ENCODE results near the gene PLPPR1. TPM values are rescaled to one million over a fixed set of nuclear protein-coding genes. Genes with fewer than 3 reads are reported as not detected.

Gene PLPPR1
- total and polyA plus RNA-seq, 2 donors (not counting 3 experiments of a cell fraction or from before 2014, with no cell fraction given) = 0.18 to 0.50 TPM

GRCh38 chr9:101229606-101230005 lies 201.1 kb downstream of the PLPPR1 start:
- no TSS peak for BruUV-seq (replicated peaks)

More at GRCh38 chr9:101229606-101230005, 201.1 kb downstream of the PLPPR1 start:
- Histone ChIP-seq H3K9me1 (replicated peaks; ENCODE audit: control insufficient read depth, extremely low read depth, insufficient read depth, low read length) (no peaks in the 10 kb centered on the region), H3K4me3 (replicated peaks in 1 of 3; ENCODE audit: insufficient read depth in 1 of 3, low read depth in 1 of 3, low read length in 3 of 3) (no peak overlapping the region), H3K27me3 (ENCODE audit: control insufficient read depth in 2 of 2, insufficient read depth in 2 of 2, low read length in 2 of 2) (no peaks in the 10 kb centered on the region), H3K9me3 (replicated peaks; ENCODE audit: control insufficient read depth, insufficient read depth, low read length) (no peaks in the 10 kb centered on the region), H3K4me1 (ENCODE audit: control insufficient read depth, extremely low read depth, insufficient read depth, low read length) (no peaks in the 10 kb centered on the region), H3K4me2 (ENCODE audit: insufficient read depth, low read length) (no peak overlapping the region), H3K9ac (replicated peaks; ENCODE audit: extremely low read depth, insufficient read depth, low read length) (no peak overlapping the region), H3K36me3 (ENCODE audit: control insufficient read depth in 2 of 2, extremely low read depth in 1 of 2, insufficient read depth in 2 of 2, low read length in 2 of 2) (no peaks in the 10 kb centered on the region), H4K20me1 (replicated peaks; ENCODE audit: control insufficient read depth, extremely low read depth, insufficient read depth, low read length) (no peaks in the 10 kb centered on the region), H3K79me2 (ENCODE audit: control insufficient read depth, insufficient read depth, low read length) (no peaks in the 10 kb centered on the region), H2AFZ (ENCODE audit: low read depth, low read length) (no peak overlapping the region), H3K27ac (ENCODE audit: insufficient read depth, low read depth, low read length) (no peak overlapping the region)
- CTCF ChIA-PET = no interaction called here
- dilution Hi-C loops (cut with MboI; ENCODE audit: extremely low pct_ligation_motif_present, low sequenced_read_pairs) (no loop called here), intact Hi-C loops (cut with micrococcal nuclease) (no loop called here)
- TF ChIP-seq JUN (IDR thresholded peaks at IDR 0.05; ENCODE audit: borderline replicate concordance, insufficient read depth, insufficient read length, low read depth) = no peak
- TF ChIP-seq MYC (IDR thresholded peaks at IDR 0.05; ENCODE audit: low read depth, low read length) = no peak
- TF ChIP-seq POLR2A (IDR thresholded peaks at IDR 0.05; ENCODE audit: low read depth, low read length) = no peak
- TF ChIP-seq, protein P1, sequence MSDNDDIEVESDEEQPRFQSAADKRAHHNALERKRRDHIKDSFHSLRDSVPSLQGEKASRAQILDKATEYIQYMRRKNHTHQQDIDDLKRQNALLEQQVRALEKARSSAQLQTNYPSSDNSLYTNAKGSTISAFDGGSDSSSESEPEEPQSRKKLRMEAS (IDR thresholded peaks at IDR 0.05; ENCODE audit: insufficient read depth, insufficient read length) = no peak
- no peak for TF ChIP-seq EZH2 (IDR thresholded peaks at IDR 0.05; ENCODE audit: borderline replicate concordance, low read depth, low read length, severe bottlenecking)
- TF ChIP-seq GATA2 (IDR thresholded peaks at IDR 0.05; ENCODE audit: insufficient read depth, insufficient read length, low read depth, low read length) = no peak
- TF ChIP-seq CTCF (IDR thresholded peaks at IDR 0.05; ENCODE audit: extremely low read depth in 1 of 2, insufficient read depth in 1 of 2, low read depth in 1 of 2, low read length in 2 of 2) = no peak
- POLR2A ChIA-PET = no interaction called here
- FAIRE-seq (no peak), DNase-seq (ENCODE audit: low read depth, low spot score) (no peak)
